Measurements from ENCODE around the gene PDCD7.
A peak's percentile ranks its signal among the peaks of the same experiment; 100 is the strongest.
"Not testable (repeated sequence)": the region's sequence is repeated elsewhere in the genome, so short reads cannot be mapped to it uniquely, and the experiment has no call there.

The PDCD7 gene

GRCh38 chr15:65089206-65089824 is 44.3 kb downstream of the PDCD7 start:
- DNase-seq: no peak

- no peak for DNase-seq
Measured at GRCh38 chr15:65088643-65089021, 45.0 kb downstream of the PDCD7 start.

- DNase-seq: no peak
Measured at GRCh38 chr15:65087873-65088642, 45.5 kb downstream of the PDCD7 start.

GRCh38 chr15:65087411-65087810 is 46.2 kb downstream of the PDCD7 start:
- no peak for DNase-seq

- no peak for DNase-seq
Measured at GRCh38 chr15:65086680-65087111, 46.9 kb downstream of the PDCD7 start.

GRCh38 chr15:65085990-65086679 is 47.5 kb downstream of the PDCD7 start:
- no peak for DNase-seq

- DNase-seq: no peak
Measured at GRCh38 chr15:65085207-65085753, 48.3 kb downstream of the PDCD7 start.

GRCh38 chr15:65084500-65085206 is 49.0 kb downstream of the PDCD7 start:
- DNase-seq: no peak

GRCh38 chr15:65083262-65083701 is 50.3 kb downstream of the PDCD7 start:
- no peak for DNase-seq

- DNase-seq: no peak
Measured at GRCh38 chr15:65082303-65082953, 51.2 kb downstream of the PDCD7 start.

GRCh38 chr15:65081758-65082157 is 51.9 kb downstream of the PDCD7 start:
- DNase-seq: no peak

- no peak for DNase-seq
Measured at GRCh38 chr15:65081270-65081669, 52.3 kb downstream of the PDCD7 start.

GRCh38 chr15:65079580-65079979 is 54.0 kb downstream of the PDCD7 start:
- DNase-seq: no peak

- DNase-seq: peak; percentile 27 to 41
Measured at GRCh38 chr15:65077981-65078352, 55.6 kb downstream of the PDCD7 start.

GRCh38 chr15:65077291-65077980 is 56.2 kb downstream of the PDCD7 start:
- DNase-seq: no peak

GRCh38 chr15:65076486-65077290 is 56.9 kb downstream of the PDCD7 start, which contains the start of gene KBTBD13:
Gene KBTBD13 (plus strand): TSS chr15:65076746. CDS start chr15:65076816, 70 bp downstream.
- no peak for DNase-seq

GRCh38 chr15:65075607-65076395 is 57.8 kb downstream of the PDCD7 start:
- DNase-seq: not testable (repeated sequence)

GRCh38 chr15:65074946-65075345 is 58.7 kb downstream of the PDCD7 start:
- DNase-seq: not testable (repeated sequence)

GRCh38 chr15:65072617-65073016 is 61.0 kb downstream of the PDCD7 start:
- DNase-seq: no peak

- no peak for DNase-seq
Measured at GRCh38 chr15:65072027-65072426, 61.6 kb downstream of the PDCD7 start.
